ENCODE measurements around the gene TPST2.

- TF ChIP-seq CTCF (IDR thresholded peaks at IDR 0.05) (no peak), POLR2A (IDR thresholded peaks at IDR 0.05) (no peak)
Measured at GRCh38 chr22:26515931-26516330, 74.0 kb downstream of the TPST2 start.

All from adrenal gland (tissue), 5 donors.